ENCODE measurements around the gene ADCY2. TPM values are rescaled to one million over a fixed set of nuclear protein-coding genes. Genes with fewer than 3 reads are reported as not detected.
A peak's percentile ranks its signal among the peaks of the same experiment; 100 is the strongest.

ADCY2 gene
- total RNA-seq, 3 donors from 2014 or later, result 1.7 to 14.8 (median 2.2) TPM

DNA sequence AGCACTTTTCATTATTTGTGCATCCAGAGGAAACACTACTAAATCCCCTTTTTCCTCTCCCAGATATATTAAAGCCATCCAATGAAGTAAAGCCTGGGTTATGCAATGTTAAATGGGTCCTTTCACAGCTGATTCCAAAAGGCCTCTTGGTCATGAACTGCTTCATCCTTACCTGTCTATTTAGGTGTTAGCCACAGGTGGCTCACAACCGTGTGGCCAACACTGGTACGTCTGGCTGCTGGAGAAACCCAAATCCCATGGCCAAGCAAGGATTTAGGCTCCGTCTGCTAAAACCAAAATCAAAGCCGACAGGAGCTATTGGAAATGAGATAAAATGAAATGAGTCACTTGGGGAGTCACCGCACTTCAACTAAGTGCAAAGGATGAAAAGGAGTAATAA is 193.9 kb downstream of the ADCY2 start:
- no peaks in the 10 kb centered on the region for H3K4me1 ChIP-seq (ENCODE audit: low read depth)
- intact Hi-C loops (cut with DNase I, micrococcal nuclease), result no loop called here
- DNase-seq, result no peak
- H3K4me3 ChIP-seq, result no peak overlapping the region
- H3K9me3 ChIP-seq, result no peaks in the 10 kb centered on the region
- TF ChIP-seq, protein P1, sequence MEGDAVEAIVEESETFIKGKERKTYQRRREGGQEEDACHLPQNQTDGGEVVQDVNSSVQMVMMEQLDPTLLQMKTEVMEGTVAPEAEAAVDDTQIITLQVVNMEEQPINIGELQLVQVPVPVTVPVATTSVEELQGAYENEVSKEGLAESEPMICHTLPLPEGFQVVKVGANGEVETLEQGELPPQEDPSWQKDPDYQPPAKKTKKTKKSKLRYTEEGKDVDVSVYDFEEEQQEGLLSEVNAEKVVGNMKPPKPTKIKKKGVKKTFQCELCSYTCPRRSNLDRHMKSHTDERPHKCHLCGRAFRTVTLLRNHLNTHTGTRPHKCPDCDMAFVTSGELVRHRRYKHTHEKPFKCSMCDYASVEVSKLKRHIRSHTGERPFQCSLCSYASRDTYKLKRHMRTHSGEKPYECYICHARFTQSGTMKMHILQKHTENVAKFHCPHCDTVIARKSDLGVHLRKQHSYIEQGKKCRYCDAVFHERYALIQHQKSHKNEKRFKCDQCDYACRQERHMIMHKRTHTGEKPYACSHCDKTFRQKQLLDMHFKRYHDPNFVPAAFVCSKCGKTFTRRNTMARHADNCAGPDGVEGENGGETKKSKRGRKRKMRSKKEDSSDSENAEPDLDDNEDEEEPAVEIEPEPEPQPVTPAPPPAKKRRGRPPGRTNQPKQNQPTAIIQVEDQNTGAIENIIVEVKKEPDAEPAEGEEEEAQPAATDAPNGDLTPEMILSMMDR (IDR thresholded peaks at IDR 0.05), result no peak
- no peaks in the 10 kb centered on the region for H3K36me3 ChIP-seq (ENCODE audit: low read depth)
- ATAC-seq, result no peak

DNA sequence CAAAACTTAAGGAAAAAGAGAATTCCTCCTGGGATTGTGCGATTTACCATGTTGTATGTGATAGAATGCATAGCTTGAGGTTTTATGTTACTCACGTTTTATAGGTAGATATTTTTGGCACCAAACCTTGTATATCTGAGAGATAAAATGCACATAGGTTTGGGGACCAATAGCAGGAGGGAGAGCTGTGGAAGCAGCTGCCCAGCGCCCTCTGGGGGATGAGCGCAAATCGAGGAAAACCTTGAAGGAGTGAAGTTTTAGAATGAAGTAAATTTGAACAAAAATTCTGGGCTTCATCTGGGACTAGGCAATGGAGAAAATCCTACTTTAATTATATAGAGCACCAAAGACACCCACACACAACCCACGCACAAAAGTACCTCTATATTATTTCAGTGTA is 197.0 kb downstream of the ADCY2 start:
- ATAC-seq, result no peak

DNA sequence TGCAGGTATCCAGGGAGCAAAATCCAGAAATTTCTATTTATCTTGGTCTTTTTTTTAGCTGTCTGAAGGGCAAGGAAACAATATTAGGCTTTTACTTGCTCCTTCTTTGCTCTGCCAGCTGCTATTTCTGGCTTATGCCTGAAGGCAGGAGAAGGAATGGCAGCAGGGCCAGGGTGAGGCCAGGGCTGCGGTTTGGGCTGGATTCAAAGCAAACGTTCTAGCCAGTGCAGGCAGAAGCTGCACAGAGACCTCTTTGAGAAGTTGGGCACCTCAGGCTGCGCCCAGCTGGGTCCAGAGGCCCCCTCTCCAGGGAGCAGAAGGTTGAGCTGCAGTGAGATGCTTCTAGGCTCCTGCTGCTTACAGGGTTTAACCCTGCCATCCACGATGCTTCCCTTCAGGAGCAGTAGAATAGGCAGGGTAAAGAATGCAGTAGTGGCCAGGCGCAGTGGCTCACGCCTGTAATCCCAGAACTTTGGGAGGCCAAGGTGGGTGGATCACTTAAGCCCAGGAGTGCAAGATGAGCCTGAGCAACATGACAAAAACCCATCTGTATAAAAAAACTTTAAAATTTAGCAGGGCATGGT is 201.2 kb downstream of the ADCY2 start:
- H3K4me3 ChIP-seq, result no peak overlapping the region
- ATAC-seq (no peak), DNase-seq (no peak)
- no peaks in the 10 kb centered on the region for H3K36me3 ChIP-seq (ENCODE audit: low read depth)
- no peaks in the 10 kb centered on the region for H3K9me3 ChIP-seq
- no peaks in the 10 kb centered on the region for H3K4me1 ChIP-seq (ENCODE audit: low read depth)
- intact Hi-C loops (cut with DNase I, micrococcal nuclease), result no loop called here
- TF ChIP-seq, protein P1 (IDR thresholded peaks at IDR 0.05), result no peak

More for the DNA sequence above, 197.0 kb downstream of the ADCY2 start:
- Histone ChIP-seq H3K9me3 (no peaks in the 10 kb centered on the region), H3K4me3 (no peak overlapping the region), H3K4me1 (ENCODE audit: low read depth) (no peaks in the 10 kb centered on the region), H3K36me3 (ENCODE audit: low read depth) (no peaks in the 10 kb centered on the region)
- intact Hi-C loops (cut with DNase I, micrococcal nuclease), result no loop called here
- peak in 2 of 3 donors; percentile 22 to 23 for DNase-seq
- TF ChIP-seq, protein P1 (IDR thresholded peaks at IDR 0.05), result no peak

DNA sequence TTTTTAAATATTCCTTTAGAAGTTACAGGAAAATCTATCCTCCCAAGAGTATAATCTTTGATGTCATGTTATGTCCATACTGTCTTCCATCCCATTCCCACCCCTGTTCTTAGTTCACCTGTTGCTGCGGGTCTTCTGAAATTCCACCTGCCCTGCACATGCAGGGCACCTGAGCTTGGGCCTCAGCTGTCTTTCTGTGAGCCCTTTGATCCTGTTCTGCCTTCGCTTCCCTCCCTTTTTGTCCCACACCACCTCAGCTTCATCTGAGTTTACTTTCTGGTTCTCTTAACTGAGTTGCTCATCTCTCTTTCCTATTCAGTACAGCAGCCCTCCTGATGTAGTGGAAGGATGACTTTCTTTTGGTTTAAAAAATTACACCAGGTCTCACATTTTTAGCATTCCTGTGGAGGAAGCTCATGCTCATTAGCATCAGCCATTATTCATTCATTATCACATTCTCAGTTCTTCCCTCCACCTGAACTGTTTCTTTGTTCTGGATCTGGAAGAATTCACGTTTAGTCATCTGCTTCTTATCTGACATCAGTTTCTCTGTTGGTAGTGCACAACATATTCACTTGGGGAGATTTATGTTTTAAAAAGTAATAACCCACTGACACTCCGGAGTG is 211.0 kb downstream of the ADCY2 start:
- intact Hi-C loops (cut with DNase I, micrococcal nuclease), result no loop called here
- no peaks in the 10 kb centered on the region for H3K4me1 ChIP-seq (ENCODE audit: low read depth)
- H3K9me3 ChIP-seq, result no peaks in the 10 kb centered on the region
- no peaks in the 10 kb centered on the region for H3K36me3 ChIP-seq (ENCODE audit: low read depth)
- ATAC-seq (no peak), DNase-seq (no peak)
- TF ChIP-seq, protein P1 (IDR thresholded peaks at IDR 0.05), result no peak
- H3K4me3 ChIP-seq, result no peak overlapping the region

DNA sequence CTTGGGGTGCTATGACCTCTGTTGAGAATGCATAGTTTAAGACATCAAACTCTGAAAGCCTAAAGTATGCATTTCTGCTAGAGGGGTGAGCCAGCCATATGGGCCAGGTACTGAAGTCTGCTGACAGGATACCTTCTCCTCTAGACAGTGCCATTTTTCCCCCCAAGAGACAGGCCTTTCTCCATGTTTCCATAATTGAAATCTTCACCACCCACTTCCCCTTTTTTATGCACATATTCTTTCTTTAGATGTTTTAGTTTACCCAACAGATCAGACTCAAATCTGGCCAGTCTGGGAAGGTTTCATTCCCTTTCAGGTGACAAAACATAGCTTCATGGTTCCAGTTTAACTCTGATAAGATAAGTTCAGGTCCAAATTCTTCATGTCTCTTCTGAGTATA is 212.8 kb downstream of the ADCY2 start:
- no peaks in the 10 kb centered on the region for H3K36me3 ChIP-seq (ENCODE audit: low read depth)
- no peak overlapping the region for H3K4me3 ChIP-seq
- H3K4me1 ChIP-seq (ENCODE audit: low read depth), result no peaks in the 10 kb centered on the region
- no peak for ATAC-seq
- intact Hi-C loops (cut with DNase I, micrococcal nuclease), result no loop called here
- H3K9me3 ChIP-seq, result no peaks in the 10 kb centered on the region
- no peak for DNase-seq
- TF ChIP-seq, protein P1 (IDR thresholded peaks at IDR 0.05), result no peak

Measured in mucosa of descending colon (tissue), 3 donors.